ENCODE results near the gene SLC9A9.
"Not testable (repeated sequence)": the region's sequence is repeated elsewhere in the genome, so short reads cannot be mapped to it uniquely, and the experiment has no call there.

SLC9A9 gene

DNA sequence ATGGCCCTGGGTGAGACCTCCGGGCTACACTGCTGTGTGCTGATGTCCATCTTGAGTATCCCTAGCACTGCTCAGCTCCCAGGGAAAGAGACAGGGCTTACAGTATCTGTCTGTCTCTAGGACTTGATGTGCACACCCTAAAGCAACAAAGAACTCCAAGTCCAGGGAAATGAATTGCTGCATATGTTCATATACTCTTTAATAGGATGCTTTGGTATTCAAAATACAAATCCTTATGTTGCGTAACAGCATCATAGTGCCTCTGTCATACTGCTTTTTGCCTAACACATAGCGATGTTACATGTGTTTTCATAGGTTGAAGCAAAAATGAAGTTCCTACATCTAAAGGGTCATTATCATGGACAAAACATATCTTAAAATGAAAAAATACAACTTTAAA lies 299.9 kb downstream of the SLC9A9 start:
- no peak for DNase-seq

DNA sequence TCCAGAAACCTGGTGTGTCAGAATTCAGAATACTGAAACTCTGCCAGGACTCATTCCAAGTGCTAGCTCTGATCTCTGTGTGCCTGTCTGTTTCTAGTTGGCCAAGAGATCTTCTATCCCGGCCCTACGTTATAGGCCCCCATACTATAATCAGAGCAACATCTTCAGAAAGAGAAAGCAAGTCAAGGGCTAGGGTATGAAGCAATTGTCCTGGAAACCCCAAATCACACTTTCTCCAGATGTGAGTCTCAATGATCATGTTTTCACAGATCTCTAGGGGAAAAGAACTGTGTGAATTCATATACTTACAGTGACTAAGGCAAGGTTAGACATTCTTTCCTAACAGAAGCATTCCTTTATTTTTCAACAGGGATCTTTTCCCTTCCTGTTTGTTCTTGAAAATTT lies 309.7 kb downstream of the SLC9A9 start:
- no peak for DNase-seq

DNA sequence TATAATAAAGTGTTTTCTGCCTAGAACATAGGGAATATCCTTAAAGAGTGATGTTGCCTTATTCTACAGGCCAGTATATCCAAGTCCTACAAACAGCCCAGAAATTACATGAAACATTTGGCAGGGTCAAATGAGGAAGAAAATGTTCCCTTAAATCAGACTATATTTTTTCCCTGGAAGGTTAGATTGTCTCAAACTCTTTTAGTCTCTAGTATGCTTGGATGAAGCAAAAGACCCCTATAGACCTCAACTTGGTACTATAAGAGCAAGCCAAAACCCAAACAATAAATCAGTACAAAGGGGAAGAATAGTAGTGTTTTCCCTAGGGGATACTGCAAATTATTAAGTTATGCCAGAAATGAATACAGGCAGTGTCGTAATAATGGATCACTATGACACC lies 310.2 kb downstream of the SLC9A9 start:
- DNase-seq: no peak

DNA sequence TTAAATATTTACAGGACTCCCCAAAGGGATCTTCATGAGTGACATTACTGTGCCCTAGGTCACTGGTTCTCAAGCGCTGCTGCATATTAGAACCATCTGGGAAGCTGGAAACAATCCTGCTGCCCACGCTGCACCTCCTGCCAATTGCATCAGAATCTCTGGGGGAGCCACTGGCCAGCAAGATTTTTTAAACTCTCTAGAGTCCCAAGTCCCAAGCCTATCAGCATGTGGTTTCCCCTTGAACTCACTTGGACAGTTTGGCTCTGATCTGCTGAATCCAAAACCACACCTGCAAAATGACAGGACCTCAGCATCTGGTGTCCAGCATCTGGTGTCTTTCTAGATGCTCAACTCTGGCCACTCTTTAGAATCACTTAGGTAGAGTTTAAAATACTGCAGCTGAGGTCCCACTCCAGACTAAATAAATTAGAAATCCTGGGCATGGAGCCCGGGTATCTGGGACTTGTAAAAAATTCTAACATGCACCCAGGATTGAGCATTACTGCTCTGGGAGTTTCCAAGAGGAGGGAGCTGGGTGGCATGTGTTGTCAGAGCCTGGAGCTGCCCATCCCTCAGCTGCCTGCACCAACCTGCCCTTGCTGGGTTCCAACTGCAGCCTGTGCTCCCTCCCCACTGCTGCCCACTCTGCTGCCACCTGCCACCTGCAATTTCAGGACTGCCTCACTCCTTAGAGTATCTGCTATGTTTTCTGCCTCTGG lies 311.3 kb downstream of the SLC9A9 start:
- peak in 3 of 4 experiments; percentile 4 to 28 (median 16) for DNase-seq

DNA sequence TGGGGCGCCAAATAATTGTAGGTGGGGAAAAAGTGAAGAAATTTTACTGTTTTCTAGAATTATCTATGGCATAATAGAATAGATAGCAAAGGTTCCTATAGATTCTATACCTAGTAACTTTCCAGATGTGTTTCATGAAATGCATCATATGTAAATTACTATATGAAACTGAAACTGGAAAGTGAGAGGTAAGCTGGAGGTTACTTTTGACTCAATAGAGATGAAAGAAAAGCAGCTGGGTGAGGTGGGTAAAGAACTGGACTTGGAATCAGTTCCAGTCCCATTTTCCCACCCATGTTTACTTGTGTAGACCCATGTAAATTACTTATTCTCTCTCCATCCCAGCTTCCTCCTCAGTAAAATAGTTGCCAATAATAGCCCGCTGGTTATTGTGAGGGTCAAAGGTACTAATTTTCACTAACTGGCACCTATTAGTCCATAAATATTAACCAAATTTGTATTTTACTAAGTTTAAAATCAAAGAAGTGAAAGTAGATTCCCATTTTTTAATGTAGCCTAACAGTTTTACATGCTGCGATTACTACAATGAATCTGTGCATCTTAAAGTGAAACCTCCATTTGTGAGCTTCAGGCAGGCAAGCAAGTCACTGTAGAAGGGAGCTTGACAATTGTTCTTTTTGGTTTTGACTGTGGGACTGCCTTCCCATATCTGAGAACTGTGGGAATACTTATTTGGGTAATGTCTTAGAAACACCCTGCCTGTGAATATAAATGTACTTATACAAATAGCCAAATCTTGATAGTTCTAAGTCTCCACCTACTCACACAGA lies 312.1 kb downstream of the SLC9A9 start:
- no peak for DNase-seq

DNA sequence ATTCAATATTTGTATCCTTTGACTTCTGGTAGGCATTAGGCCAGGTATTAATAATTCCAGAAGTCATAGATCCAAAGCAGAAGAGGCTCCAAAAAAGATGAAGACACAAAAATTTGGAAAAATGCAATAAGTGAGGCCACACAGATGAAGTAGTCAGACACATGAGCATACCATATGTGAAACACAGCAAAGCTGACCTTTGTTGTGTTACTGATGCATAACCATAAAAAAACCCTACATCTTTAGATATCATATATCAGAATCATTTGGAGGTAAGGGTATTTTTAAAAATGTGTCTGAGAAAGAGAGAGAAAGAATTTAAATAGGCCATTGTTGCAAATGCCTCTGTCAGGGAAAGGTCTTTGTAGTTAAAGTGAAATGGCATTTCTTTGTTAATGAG lies 314.9 kb downstream of the SLC9A9 start:
- no peak for DNase-seq

DNA sequence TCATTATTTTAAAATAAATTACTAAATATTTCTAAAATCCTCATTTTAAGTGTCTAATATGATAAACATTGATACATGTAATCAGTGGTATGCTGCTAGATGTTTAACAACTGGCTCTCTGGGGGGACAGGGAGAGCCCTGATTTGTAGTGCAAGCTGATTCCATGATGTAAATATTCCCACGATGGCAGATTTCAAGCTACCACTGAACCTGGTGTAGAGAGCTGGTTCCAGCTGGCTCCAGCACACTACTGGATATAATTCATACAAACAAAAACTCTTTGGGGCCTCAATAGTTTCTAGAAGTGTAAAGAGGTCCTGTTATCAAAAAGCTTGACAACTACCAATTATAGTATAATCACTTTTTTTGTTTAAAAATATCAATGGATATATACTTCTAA lies 316.2 kb downstream of the SLC9A9 start:
- no peak for DNase-seq

DNA sequence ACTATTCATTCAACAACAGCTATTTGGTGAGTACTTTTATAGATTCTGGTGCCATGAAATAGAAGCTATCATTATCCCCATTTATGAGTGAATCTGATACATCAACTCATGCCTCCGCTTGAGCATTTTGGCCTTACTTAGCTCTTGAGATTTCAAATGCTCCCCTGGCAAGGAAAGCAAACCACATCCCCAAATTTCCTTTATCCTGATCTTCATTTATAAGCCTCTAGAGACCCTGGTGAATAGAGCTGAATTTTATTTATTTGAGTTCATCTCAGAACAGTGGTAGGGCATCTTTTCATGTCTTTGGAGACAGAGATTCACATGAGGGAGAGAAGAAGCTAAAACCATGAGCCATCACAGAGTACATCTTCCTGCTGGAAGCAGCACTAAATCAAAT lies 317.2 kb downstream of the SLC9A9 start:
- DNase-seq: no peak

DNA sequence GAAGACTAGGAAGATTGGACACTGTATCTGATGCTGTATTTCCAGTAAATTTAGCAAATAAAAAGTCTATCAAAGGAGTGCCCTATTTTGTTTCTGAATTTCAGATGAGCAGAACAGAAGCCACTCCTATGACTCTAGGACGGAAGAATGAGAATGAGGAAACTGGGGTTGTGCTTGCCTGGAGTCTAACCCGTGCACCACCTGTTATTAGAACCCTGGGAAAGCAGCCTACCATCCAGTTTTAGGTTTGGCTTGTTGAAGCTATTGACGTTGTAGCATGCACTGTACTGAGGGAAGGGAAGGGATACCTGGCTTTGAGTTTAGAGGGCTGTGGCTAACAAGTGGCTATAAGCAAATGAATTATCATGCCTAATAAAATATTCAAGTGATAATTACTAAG lies 318.5 kb downstream of the SLC9A9 start:
- DNase-seq: no peak

DNA sequence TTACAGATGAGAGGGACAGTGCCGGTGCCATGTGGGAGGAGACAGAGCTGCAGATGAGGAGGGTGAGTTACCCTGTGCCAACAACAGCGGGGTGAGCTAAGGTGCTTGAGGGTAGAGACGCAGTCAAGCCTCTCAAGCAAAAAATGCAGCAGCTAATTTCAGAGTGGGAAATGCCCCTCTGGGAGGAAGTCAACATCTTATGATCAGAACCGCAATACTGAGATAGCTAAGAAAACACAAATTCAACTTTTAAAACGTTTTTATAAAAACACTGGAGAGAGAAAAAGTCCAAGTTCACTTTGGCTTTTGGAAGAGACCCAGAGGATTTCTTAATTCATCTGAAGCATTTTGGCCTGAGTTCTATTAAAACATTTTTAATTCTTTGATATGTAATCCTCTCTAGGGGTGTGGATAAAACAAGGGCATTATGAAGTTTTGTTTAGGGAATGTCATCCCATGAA lies 319.2 kb downstream of the SLC9A9 start:
- DNase-seq: peak in 3 of 4 experiments; percentile 39 to 47 (median 42)

DNA sequence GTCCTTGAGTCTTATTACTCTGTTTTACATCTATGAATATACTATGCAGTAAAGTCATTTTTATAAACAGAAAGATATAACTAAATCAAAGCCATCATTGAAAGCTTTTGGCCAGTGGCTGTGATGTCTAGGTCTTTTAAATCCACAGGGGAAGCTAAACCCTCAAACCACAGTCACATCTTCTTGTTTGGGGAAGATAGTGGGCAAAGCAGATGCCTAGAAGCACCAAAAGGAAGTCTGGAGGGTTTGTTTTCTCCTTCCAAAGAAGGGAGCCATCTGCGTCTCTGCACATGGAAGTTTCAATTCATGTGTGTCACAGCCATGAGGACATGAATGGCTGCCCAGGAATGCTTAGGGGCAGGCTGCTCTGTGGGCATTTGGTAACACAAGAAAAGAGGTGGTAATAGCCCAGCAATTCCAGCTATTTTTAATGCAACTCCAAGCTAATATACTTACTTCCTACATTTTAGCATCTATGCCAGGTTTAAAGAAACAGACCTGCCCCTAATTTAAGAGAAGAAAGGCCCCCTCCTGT lies 322.2 kb downstream of the SLC9A9 start:
- DNase-seq: peak in 2 of 4 experiments; percentile 5 to 8

DNA sequence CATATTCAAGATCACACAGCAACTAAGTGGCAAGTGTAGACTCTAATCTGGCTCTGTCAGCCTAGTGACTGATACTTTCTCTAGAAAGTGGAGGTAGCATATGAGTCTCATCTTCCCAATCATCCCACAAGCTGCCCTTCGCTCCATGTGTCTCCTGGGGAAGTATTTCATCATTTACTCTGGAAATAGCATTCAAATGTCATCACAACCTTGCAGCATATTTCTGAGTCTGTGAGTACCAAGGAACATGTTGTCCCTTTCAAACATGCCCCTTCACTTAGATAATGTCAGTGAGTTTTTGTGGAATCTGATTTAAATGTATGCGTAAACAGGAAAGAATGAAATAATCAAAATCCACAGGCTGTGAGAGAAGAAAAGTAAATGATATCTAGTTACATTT lies 322.9 kb downstream of the SLC9A9 start:
- DNase-seq: no peak

DNA sequence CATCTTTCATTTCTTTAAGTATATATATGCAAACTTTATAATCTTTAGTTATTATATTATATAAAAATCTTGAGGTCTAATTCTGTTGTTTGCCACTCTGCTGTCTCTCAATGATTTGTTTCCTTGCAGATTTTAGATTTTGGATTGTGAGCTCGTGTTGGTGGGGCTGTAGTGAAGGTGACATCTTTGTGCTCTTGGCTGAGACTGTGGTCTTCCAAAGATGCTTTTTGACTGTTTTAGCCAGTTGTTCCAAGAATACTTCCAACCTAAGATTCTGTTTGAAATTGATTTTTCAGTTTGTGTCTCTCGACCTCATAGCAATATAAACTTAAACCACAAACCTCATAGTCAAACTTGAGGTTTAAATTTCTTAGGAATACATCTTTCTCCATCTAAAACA lies 326.5 kb downstream of the SLC9A9 start:
- no peak for DNase-seq

DNA sequence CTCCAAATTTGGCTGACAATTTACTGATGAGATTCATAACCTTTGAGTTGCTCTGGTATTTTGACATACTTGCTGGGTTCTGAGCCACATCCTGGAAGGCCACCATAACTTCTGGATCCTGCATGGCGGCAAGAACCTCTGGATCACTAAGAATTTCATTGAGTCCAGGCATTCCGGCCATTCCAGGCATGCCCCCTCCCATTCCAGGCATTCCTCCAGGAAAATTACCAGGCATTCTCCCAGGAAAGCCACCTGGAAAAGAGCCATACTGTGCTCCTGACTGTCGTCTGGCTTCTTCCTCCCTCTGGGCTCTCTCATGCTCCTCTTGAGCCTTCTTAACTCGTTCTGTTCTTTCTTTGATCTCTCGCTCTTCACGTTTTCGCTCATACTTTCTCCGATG lies 331.1 kb downstream of the SLC9A9 start:
- DNase-seq: not testable (repeated sequence)

DNA sequence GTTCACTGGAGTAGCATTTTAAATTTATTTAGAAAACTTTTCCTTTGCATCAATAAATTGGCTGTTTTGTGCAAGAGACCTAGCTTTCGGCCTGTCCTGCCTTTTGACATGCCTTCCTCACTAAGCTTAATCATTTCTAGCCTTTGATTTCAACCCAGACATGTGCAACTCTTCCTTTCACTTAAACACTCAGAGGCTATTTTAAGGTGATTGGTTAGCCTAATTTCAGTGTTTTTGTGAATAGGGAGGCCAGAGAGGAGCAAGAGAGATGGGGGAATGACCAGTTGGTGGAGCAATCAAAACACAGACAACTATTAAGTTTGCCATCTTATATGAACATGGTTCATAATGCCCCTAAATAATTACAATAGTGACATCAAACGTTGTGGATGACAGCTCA lies 333.4 kb downstream of the SLC9A9 start:
- DNase-seq: no peak

DNA sequence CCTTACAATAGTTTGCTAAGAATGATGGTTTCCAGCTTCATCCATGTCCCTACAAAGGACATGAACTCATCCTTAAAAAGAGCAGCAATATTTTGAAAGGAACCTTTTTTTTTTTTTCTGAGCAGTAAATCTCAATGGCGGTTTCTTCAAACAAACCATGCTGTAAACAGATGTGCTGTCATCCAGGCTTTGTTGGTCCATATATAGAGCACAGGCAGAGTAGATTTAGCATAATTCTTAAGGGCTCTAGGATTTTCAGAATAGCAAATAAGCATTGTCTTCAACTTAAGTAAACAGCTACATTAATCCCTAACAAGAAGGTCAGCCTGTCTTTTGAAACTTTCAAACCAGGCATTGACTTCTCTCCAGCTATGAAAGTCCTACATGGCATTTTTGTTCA lies 334.2 kb downstream of the SLC9A9 start:
- no peak for DNase-seq

DNA sequence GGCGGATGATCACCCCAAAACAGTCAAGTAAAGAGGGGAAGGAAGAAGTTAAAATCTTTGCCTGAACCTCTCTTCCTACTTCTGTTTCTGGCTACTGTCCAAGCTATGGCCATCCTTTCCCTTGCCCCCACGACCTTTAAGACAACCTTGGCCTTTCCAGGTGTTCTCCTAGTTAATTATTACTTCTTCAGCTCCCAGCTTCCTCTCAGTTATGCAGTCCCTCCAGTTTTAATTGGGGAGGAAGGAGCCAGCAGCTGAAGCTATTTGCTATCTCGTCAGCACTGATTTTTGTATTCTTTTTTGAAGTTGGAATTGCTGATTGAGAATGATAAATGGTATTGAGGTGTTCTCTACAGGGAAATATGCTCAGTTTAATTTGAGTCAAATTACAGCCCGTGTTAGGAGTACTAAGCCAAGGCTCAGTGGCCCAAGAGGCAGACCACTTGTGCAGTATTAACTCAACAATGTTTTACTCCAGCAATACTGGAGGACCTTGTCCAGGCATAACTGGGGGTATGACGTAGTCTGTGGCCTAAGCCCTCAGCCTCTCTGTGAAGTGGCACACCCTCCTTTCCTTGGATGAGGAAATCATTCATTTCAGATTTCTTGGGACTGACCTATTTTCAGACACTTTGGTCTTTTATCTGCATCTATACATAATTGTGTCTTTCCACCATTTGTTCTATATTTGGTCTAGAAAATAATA lies 336.9 kb downstream of the SLC9A9 start:
- DNase-seq: no peak

DNA sequence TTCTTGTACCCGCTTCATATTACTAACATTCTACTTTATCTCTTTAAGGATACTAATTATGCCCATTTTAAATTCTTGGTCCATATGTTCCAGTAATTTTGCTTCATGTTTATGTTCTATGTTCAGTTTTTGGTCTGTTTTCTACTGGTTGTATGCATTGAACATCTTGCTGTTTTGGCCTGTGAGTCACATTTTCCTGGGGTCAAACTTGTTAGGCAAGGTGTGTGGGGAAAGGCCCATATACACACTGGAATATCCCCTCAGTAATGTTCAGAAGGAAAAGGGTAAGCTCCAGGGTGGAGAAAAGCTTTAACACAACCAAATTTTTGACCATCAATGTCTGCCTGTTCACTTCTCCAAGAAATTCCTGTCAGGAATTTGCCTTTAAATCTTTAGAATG lies 337.7 kb downstream of the SLC9A9 start:
- DNase-seq: no peak

DNA sequence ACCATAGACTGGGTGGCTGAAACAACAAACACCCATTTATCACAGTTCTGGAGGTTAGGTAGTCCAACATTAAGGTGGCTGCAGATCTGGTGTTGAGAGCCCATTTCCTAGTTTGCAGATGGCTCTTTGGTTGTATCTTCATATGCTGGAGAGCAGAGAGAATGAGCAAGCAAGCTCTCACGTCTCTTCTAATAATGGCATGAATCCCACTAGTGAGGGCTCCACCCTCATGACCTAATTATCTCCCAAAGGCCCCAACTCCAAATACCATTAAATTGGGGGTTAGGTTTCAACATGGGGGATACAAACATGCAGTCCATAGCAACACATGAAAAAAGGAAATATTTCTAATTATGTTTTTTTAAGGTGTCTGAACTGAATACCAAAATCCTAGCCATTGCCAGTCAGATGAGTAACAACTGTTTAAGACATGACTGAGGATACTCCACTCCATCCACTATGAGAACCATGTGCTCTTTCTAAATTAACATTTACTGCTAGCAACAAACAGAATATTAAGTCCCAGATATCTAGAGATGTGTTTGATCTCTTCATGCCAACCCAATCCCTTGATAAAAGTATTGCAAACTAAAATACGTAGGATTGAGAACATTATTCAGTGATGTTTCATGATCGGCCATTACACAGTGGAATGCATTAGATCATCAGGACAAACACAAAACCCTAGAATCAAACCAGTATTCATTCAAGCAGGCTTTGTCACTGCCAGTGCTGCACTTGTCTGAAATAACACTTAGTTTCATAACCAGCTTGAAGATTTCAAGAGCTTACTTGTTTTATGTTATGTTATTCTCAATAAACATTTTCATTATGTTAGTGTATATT lies 340.3 kb downstream of the SLC9A9 start:
- no peak for DNase-seq

DNA sequence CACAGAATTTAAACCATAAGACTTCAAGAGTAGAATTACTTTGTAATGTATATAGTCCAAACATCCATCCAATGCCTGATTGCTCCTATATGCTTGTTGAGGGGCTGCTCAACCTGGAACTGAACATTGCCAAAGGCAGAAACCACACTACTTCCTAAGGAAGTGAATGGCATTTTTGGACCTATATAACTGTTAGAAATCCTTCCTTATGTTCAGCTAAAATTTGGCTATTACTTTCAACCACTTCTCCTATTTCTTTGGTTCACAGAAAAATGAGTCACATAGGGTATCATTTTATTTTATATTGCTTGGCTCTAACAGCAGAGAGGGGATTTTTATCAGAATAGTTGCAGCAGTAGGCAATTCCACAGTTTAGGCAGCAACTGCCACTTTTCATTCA lies 342.1 kb downstream of the SLC9A9 start:
- DNase-seq: peak in 2 of 4 experiments; percentile 44 to 55

DNA sequence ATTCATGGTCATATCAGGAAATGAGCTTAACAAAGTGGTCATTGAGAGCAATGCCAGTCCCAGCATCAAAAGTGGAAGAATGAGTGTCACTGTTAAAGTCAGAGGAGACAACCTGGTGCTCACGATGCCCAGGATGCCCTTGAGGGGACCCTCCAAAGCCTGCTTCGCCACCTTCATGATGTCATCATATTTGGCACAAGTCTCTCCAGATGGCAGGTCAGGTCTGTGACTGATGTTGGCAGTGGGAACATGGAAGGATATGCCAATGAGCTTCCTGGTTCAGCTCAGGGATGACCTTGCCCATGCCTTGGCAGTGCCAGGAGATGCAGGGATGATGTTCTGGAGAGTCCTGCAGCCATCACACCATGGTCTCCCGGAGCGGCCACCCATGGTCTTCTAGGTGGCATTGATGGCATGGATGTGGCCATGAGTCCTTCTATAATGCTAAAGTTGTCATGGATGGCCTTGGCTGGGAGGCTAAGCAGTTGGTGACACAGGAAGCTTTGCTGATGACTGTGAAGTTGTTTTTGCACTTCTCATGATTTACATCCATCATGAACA lies 344.9 kb downstream of the SLC9A9 start:
- no peak for DNase-seq

DNA sequence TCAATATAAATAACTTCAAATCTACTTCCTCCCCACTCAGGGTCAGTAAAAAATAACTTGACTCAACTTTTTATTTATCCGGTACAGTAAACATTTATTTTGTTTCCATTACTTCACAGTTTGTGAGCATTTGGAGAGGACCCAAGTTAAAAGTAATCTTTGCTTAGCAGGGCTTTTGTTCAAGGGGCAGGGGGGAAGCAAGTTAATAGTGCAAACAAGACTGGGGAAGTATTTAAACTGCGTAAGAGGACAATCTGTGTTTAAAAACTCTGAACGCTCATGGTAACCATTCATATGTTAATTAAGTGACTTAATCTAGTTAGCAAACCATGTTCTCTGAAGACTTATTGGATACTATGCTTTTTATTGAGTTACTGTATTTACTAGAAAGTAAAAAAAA lies 346.2 kb downstream of the SLC9A9 start:
- DNase-seq: no peak

Data from suppressor macrophage (primary cell).